H1 (cell line): ENCODE measurements around the gene ANKRD2. TPM values are rescaled to one million over a fixed set of nuclear protein-coding genes. Genes with fewer than 3 reads are reported as not detected.

ENCODE experiments used
- BACH1 ChIP-seq: IDR thresholded peaks from 2 replicates; pipeline ENCODE4 v1.6.1; 2012; ENCODE audit warnings: low read length, improper control_type of control experiment
- BRCA1 ChIP-seq: IDR thresholded peaks from 2 replicates; pipeline ENCODE4 v1.6.1; 2012; ENCODE audit warnings: low read depth, low read length, improper control_type of control experiment
- EP300 ChIP-seq, 2 experiments: IDR thresholded peaks; 1 replicate in 1 of 2; 2 replicates in 1 of 2; pipeline ENCODE4 v1.6.1; 2011 to 2012; ENCODE audit warnings: low read depth in 2 of 2, low read length in 2 of 2, mild to moderate bottlenecking in 2 of 2, borderline replicate concordance in 1 of 2, inconsistent platforms in 1 of 2, moderate library complexity in 1 of 2
- HDAC6 ChIP-seq: IDR thresholded peaks from one replicate; pipeline ENCODE4 v1.7.1; 2012; ENCODE audit warnings: low read depth, mild to moderate bottlenecking, inconsistent platforms, low read length, moderate library complexity
- JUND ChIP-seq: IDR thresholded peaks from 2 replicates; pipeline ENCODE4 v1.6.1; 2011; ENCODE audit warnings: mild to moderate bottlenecking, improper control_type of control experiment, low read length
- PHF8 ChIP-seq: fragments of 200-600 bp; sonication (generic); conservative IDR thresholded peaks from 2 replicates; pipeline ENCODE4 v1.7.1; 2012; ENCODE audit warnings: low read depth, mild to moderate bottlenecking, inconsistent platforms, low read length, moderate library complexity
- POLR2A ChIP-seq, 2 experiments: IDR thresholded peaks; 1 replicate in 1 of 2; 2 replicates in 1 of 2; pipeline ENCODE4 v1.6.1; 2011; ENCODE audit warnings: low read depth in 2 of 2, low read length in 2 of 2, mild to moderate bottlenecking in 2 of 2; ENCODE audit errors: control extremely low read depth in 1 of 2
- RXRA ChIP-seq: IDR thresholded peaks from 2 replicates; pipeline ENCODE4 v1.6.1; 2011; ENCODE audit warnings: low read depth, mild to moderate bottlenecking, low read length, moderate library complexity; ENCODE audit not compliant: insufficient read depth
- polyA plus RNA-seq, 7 experiments: library from polyadenylated mRNA; depleted of rRNA in 3 of 7; stranded (reverse) in 5 of 7; unstranded in 2 of 7; fragments of >200 nt in 5 of 7; fragments of 200-250 nt in 2 of 7; gene quantifications; 1 replicate in 5 of 7; 2 replicates in 1 of 7; 4 replicates in 1 of 7; pipeline versions ENCODE4 v1.2.1 to v1.2.3, GENCODE V29; 2011 to 2013; ENCODE audit warnings: missing spikeins in 2 of 7, mixed read lengths in 2 of 7
- total RNA-seq: library from RNA; stranded (reverse); fragmentation: NEBNext Ultra II Directional; extraction: Animal tissue kit (Norgen Biotek cat#: 25700); gene quantifications from 2 replicates; pipeline ENCODE4 v1.2.1, GENCODE V29; 2021

The ANKRD2 gene
- total and polyA plus RNA-seq, 2 of the 8 experiments (the other 6 are each of a cell fraction or from before 2014, with no cell fraction given): not detected

DNA sequence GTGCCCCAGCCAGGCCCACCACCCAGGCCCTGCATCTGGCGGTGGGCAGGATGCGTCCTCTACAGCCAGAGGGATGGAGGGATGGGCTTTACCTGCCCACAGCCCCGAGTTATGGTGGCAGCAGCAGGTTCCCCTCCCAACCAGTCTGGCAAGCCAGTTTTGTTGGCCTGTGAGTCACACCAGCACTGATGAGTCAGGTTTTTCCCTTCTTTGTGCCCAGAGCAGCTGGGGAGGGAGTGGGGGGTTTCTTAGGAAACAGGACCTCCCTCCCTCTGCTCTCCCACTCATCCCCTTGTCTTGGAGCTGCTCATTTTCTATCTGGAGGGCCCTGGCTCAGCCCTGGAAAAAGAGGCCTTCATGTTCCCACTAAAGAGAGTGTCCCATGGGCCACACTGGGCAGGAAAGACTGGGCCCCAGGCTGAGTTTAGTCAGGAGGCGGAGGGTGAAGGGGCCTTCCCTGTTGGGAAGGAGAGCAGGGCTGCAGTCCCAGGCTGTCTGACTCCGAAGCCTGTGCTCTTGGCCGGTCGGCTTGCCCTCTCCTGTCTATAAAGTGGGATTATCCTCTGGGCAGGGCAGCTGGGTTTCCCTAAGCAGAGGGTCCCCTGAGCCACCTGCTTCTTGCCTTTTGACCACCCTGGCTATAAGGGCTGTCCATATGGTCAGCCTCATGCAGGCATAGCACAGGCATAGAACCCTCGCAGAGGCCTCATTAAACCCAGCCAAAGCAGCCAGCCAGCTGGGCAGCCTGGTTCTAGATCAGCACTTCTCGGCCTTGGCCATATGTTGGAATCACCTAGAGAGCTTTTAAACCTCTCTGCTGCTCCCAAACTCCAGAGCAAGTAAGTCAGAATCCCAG, 30.2 kb upstream of the ANKRD2 start (continued):
- TF ChIP-seq EP300 (IDR thresholded peaks at IDR 0.05; ENCODE audit: borderline replicate concordance in 1 of 2, low read depth in 2 of 2, low read length in 2 of 2) (0 out of 3 replicates have a peak, but pooled peaks of 1 of the 2 experiments have one; percentile 11), HDAC6 (no peak), JUND (0 out of 2 replicates have a peak, but pooled peaks have one; percentile 28), RXRA (no peak), BACH1 (peak; percentile 64; the same call in 1 of the 2 replicates), BRCA1 (no peak), PHF8 (no peak), POLR2A (IDR thresholded peaks at IDR 0.05; ENCODE audit: control extremely low read depth in 1 of 2, low read depth in 2 of 2, low read length in 2 of 2) (no peak)
- TF ChIP-seq, all 59 proteins: peak for 4
